A549 (cell line): ENCODE results near the gene ZNF423. TPM values are rescaled to one million over a fixed set of nuclear protein-coding genes. Genes with fewer than 3 reads are reported as not detected.

ENCODE experiments used
- ATAC-seq, 2 experiments: fragments of 200-7000 bp in 1 of 2; fragments of >200 bp in 1 of 2; cut with Nextera tagmentation in 1 of 2; cut with Tn5 transposase in 1 of 2; 3 replicates each; pipeline versions ENCODE4 v1.8.0 to v1.9.1; 2018 to 2020; ENCODE audit warnings: mild to moderate bottlenecking in 1 of 2, moderate library complexity in 1 of 2
- CTCF ChIA-PET: fragments of 300-600 bp; sonication (Branson Sonifier 250); formaldehyde crosslinking; extraction: SDS; loops from one replicate; lab custom pipeline; 2021; ENCODE audit warnings: antibody characterized with exemption, inconsistent platforms; lab: Yijun Ruan, JAX
- POLR2A ChIA-PET: fragments of 350-600 bp; formaldehyde crosslinking; extraction: SDS; loops from one replicate; lab custom pipeline; 2021; ENCODE audit warnings: antibody characterized with exemption, inconsistent platforms; lab: Yijun Ruan, JAX
- DNase-seq, 2 experiments: peaks; one replicate each; pipeline versions ENCODE4 v3.0.0 to v3.0.0-alpha.2; 2011 to 2016; ENCODE audit warnings: low read depth in 1 of 2, low spot score in 1 of 2
- FAIRE-seq: peaks from 2 replicates; lab custom pipeline; 2011; peaks lifted over from hg19 to GRCh38; lab: Jason Lieb, UNC
- H3K27ac ChIP-seq, 2 experiments: fragments of >200 bp; sonication (Bioruptor Twin); formaldehyde crosslinking; 3 replicates each; pipeline ENCODE4 v1.5.1; 2016 to 2017
- H3K4me1 ChIP-seq: fragments of >200 bp; sonication (Bioruptor Twin); formaldehyde crosslinking; 3 replicates; pipeline ENCODE4 v1.6.1; 2016
- H3K4me2 ChIP-seq: fragments of >200 bp; sonication (Bioruptor Twin); formaldehyde crosslinking; 3 replicates; pipeline ENCODE4 v1.6.1; 2016
- H3K4me3 ChIP-seq: fragments of >200 bp; sonication (Bioruptor Twin); formaldehyde crosslinking; 3 replicates; pipeline ENCODE4 v1.5.1; 2016
- H3K9me3 ChIP-seq: fragments of >200 bp; sonication (Bioruptor Twin); formaldehyde crosslinking; 3 replicates; pipeline ENCODE4 v1.6.1; 2016
- BHLHE40 ChIP-seq: IDR thresholded peaks from 2 replicates; pipeline ENCODE4 v1.6.1; 2012; ENCODE audit warnings: low read depth, low read length, inconsistent platforms
- EHMT2 ChIP-seq: fragments of 200-600 bp; sonication (generic); IDR thresholded peaks from 2 replicates; pipeline ENCODE4 v1.6.1; 2016; ENCODE audit warnings: antibody characterized with exemption, low read depth, mild to moderate bottlenecking, moderate library complexity
- FOSB ChIP-seq: fragments of 250-450 bp; sonication (Bioruptor Pico); IDR thresholded peaks from 2 replicates; pipeline ENCODE4 v1.5.0; 2020; ENCODE audit warnings: mild to moderate bottlenecking, moderate library complexity
- FOSL2 ChIP-seq, 2 experiments: fragments of 450-650 bp in 1 of 2; fragments of >200 bp in 1 of 2; sonication (Bioruptor Twin) in 1 of 2; formaldehyde crosslinking; IDR thresholded peaks; 2 replicates each; pipeline versions ENCODE4 v1.5.0 to v1.6.1; 2016 to 2020; ENCODE audit warnings: mild to moderate bottlenecking in 1 of 2, moderate library complexity in 1 of 2
- GATA3 ChIP-seq: IDR thresholded peaks from 2 replicates; pipeline ENCODE4 v1.6.1; 2012; ENCODE audit warnings: borderline replicate concordance
- HMGXB4 ChIP-seq: fragments of 250-450 bp; sonication (Bioruptor Pico); IDR thresholded peaks from 2 replicates; pipeline ENCODE4 v1.5.0; 2021; ENCODE audit warnings: mild to moderate bottlenecking, moderate library complexity, borderline replicate concordance
- HOXA7 ChIP-seq: fragments of 250-450 bp; sonication (Bioruptor Pico); IDR thresholded peaks from 2 replicates; pipeline ENCODE4 v1.5.0; 2020; ENCODE audit warnings: mild to moderate bottlenecking, moderate library complexity
- JUN ChIP-seq, 2 experiments: fragments of >200 bp; sonication (Bioruptor Twin); formaldehyde crosslinking; IDR thresholded peaks; 2 replicates in 1 of 2; 3 replicates in 1 of 2; pipeline ENCODE4 v1.6.1; 2016 to 2017
- JUNB ChIP-seq: fragments of >200 bp; sonication (Bioruptor Twin); formaldehyde crosslinking; IDR thresholded peaks from 2 replicates; pipeline ENCODE4 v1.6.1; 2016
- KDM1A ChIP-seq: fragments of 200-600 bp; sonication (generic); IDR thresholded peaks from 2 replicates; pipeline ENCODE4 v1.6.1; 2016; ENCODE audit warnings: low read depth, mild to moderate bottlenecking
- POLR2A ChIP-seq: IDR thresholded peaks from 2 replicates; pipeline ENCODE4 v1.6.1; 2012; ENCODE audit warnings: mild to moderate bottlenecking, low read length
- POLR2AphosphoS2 ChIP-seq: conservative IDR thresholded peaks from 2 replicates; pipeline ENCODE4 v1.6.1; 2012; ENCODE audit warnings: low read length, improper control_type of control experiment, inconsistent platforms
- RARB ChIP-seq: fragments of 250-450 bp; sonication (Bioruptor Pico); IDR thresholded peaks from 2 replicates; pipeline ENCODE4 v1.8.0; 2021; ENCODE audit warnings: mild to moderate bottlenecking, moderate library complexity
- RCOR1 ChIP-seq: fragments of 150-350 bp; IDR thresholded peaks from 2 replicates; pipeline ENCODE4 v1.6.1; 2014; ENCODE audit warnings: antibody characterized with exemption, low read length, low read depth
- RFX5 ChIP-seq: fragments of 450-650 bp; IDR thresholded peaks from 2 replicates; pipeline ENCODE4 v1.7.1; 2014; ENCODE audit warnings: antibody characterized with exemption, mild to moderate bottlenecking, moderate library complexity
- SMC3 ChIP-seq: fragments of >200 bp; sonication (Bioruptor Twin); formaldehyde crosslinking; IDR thresholded peaks from 3 replicates; pipeline ENCODE4 v1.6.1; 2018; ENCODE audit warnings: inconsistent platforms
- TFCP2L1 ChIP-seq: fragments of 250-450 bp; sonication (Bioruptor Pico); IDR thresholded peaks from 2 replicates; pipeline ENCODE4 v1.5.0; 2021; ENCODE audit warnings: mild to moderate bottlenecking
- ZFP36 ChIP-seq: fragments of 450-650 bp; IDR thresholded peaks from 2 replicates; pipeline ENCODE4 v1.6.1; 2014; ENCODE audit warnings: borderline replicate concordance; ENCODE audit not compliant: partially characterized antibody
- WGBS: methylation state at CpG from one replicate; pipeline ENCODE4 v1.1.6; 2017; ENCODE audit errors: missing lambda C conversion rate; 5-methylcytosine and 5-hydroxymethylcytosine counted together
- polyA plus RNA-seq, 4 experiments: library from polyadenylated mRNA; depleted of rRNA in 3 of 4; stranded (reverse); fragments of >200 nt; fragmentation: RNase III in 1 of 4; extraction: RNeasy Plus Mini Kit Qiagen cat#74134 plus additional on column Dnase treatment in 1 of 4; gene quantifications; 2 replicates in 3 of 4; 3 replicates in 1 of 4; pipeline ENCODE4 v1.2.3, GENCODE V29; 2011 to 2017
- TF ChIP-seq, protein P1 (sequence below): fragments of 150-350 bp; IDR thresholded peaks from 2 replicates; pipeline ENCODE4 v1.6.1; 2014; ENCODE audit warnings: low read depth, mild to moderate bottlenecking, low read length
- TF ChIP-seq, protein P2 (sequence below): fragments of 450-650 bp; IDR thresholded peaks from 2 replicates; pipeline ENCODE4 v1.6.1; 2014; ENCODE audit warnings: antibody characterized with exemption
- TF ChIP-seq, protein P3 (sequence below): fragments of >200 bp; sonication (Bioruptor Twin); formaldehyde crosslinking; IDR thresholded peaks from 3 replicates; pipeline ENCODE4 v1.6.1; 2016

The ZNF423 gene
- polyA plus RNA-seq, 2 of the 4 experiments (the other 2 are of a cell fraction) = 0.04 to 0.10 TPM

DNA sequence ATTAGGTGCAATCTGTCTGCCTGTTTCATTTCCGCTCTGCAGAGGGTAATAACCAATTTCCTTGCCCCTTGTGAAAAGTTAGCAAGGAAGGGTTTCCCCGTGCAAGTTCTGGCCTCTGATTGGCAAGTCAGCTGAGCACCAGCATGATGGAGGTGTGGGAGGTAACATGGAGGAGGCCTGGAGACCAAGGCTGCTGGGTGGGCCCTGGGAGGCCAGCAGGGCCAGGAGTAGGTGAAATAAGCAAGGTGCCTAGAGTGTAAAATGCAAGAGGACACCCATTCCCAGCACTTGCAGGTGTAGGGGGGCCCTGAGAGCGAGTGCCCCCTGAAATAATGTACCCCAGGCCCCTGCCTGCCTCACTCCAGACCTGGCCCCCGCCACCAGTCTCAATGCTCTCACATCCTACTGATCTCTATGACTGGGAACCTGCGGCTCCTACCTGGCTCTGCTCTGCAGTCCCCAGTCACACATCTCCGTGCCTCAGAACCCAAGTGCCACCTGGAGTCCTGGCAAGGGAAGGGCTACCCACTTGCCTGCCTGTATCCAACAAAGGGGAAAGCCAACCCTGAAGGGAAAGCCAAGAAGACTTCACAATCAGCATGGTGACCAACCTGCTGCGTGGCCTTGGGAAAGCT is 366.1 kb downstream of the ZNF423 start (continued):
- TF ChIP-seq HOXA7 (CRISPR knock-in tag) = no peak
- TF ChIP-seq, protein P1, sequence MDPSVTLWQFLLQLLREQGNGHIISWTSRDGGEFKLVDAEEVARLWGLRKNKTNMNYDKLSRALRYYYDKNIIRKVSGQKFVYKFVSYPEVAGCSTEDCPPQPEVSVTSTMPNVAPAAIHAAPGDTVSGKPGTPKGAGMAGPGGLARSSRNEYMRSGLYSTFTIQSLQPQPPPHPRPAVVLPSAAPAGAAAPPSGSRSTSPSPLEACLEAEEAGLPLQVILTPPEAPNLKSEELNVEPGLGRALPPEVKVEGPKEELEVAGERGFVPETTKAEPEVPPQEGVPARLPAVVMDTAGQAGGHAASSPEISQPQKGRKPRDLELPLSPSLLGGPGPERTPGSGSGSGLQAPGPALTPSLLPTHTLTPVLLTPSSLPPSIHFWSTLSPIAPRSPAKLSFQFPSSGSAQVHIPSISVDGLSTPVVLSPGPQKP = no peak
- no peak for TF ChIP-seq POLR2AphosphoS2
- TF ChIP-seq POLR2A = no peak
- no peak for TF ChIP-seq FOSB (CRISPR knock-in tag)
- TF ChIP-seq RFX5 = no peak
- TF ChIP-seq EHMT2 = no peak
- TF ChIP-seq RCOR1 = no peak
- no peak for TF ChIP-seq JUNB

DNA sequence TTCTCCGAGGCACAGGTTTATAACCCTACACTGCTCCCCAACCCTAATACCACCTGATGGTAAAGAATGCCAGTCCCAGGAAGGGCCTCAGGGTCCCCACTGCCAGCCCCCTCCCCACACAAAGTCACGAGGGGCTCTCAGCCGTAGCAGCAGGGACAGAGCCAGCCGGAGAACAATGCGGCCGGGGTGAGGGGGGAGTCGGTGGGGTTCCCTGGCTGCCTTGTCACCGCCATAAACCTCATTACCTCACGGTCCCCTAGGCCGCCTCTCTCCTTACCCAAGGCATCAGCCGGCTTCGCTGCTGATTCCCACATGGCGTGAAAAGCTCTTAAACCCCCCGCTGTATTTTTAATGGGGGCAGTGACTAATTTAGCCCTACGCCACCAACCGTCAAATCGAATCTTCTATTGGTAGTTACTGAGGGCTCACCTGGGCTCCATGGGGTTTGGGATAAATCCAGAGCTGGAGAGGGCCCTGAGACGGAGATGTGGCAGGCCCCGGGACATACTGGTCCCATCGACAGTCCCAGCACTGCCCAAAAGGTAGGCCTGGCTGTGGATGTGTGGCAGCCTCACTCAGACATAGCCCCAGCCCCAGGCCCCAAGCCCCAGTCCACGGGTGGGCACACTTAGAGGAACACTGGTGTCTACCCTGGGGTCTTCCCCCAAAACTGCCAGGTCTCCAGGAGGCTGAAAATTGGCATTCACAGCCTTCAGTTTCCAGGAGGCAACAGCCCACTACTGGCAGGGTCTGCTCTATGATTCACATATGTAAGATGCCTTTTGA is 367.0 kb downstream of the ZNF423 start:
- Histone ChIP-seq H3K27ac (no peak overlapping the region), H3K4me3 (no peak overlapping the region), H3K9me3 (no peaks in the 10 kb centered on the region), H3K4me1 (no peaks in the 10 kb centered on the region), H3K4me2 (no peak overlapping the region)
- POLR2A ChIA-PET = no interaction called here
- FAIRE-seq = no peak
- ATAC-seq = no peak
- no peak for TF ChIP-seq GATA3
- no peak for TF ChIP-seq ZFP36
- TF ChIP-seq KDM1A = no peak
- no peak for TF ChIP-seq JUN (IDR thresholded peaks at IDR 0.05)
- TF ChIP-seq HMGXB4 (CRISPR knock-in tag) = no peak
- no peak for TF ChIP-seq BHLHE40
- TF ChIP-seq, protein P2, sequence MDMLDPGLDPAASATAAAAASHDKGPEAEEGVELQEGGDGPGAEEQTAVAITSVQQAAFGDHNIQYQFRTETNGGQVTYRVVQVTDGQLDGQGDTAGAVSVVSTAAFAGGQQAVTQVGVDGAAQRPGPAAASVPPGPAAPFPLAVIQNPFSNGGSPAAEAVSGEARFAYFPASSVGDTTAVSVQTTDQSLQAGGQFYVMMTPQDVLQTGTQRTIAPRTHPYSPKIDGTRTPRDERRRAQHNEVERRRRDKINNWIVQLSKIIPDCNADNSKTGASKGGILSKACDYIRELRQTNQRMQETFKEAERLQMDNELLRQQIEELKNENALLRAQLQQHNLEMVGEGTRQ = no peak
- no peak for TF ChIP-seq FOSL2 (IDR thresholded peaks at IDR 0.05)
- TF ChIP-seq FOSL2 (CRISPR knock-in tag; IDR thresholded peaks at IDR 0.05) = no peak
- WGBS = 55% methylated on average over 18 of the region's 21 CpGs
- CTCF ChIA-PET = interaction anchor here (1.3 kb wide), 1 partner anchor 369 kb away, joined by 3 read pairs; no protein-coding TSS in a partner anchor
- no peak for DNase-seq

DNA sequence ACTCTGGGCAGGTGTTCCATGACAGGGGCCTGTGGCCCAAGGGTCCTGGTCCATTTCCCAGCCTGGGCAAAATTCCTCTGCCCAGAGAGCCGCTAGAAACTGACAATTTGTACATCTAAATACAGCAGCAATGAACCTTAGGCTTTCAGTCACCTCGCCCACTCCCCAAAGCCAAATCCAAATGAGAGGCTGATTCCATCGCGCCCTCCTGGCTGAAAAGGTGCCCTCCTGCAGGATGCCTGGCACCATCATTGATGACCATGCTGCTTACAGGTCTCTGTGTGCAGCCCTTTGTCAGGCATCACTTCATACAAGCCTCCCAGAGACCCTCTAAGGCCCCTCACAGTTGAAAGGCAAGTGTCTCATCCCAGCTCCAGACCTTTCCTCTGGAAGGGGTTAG is 367.6 kb downstream of the ZNF423 start:
- TF ChIP-seq, protein P3, sequence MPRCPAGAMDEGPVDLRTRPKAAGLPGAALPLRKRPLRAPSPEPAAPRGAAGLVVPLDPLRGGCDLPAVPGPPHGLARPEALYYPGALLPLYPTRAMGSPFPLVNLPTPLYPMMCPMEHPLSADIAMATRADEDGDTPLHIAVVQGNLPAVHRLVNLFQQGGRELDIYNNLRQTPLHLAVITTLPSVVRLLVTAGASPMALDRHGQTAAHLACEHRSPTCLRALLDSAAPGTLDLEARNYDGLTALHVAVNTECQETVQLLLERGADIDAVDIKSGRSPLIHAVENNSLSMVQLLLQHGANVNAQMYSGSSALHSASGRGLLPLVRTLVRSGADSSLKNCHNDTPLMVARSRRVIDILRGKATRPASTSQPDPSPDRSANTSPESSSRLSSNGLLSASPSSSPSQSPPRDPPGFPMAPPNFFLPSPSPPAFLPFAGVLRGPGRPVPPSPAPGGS = no peak
- TF ChIP-seq HOXA7 (CRISPR knock-in tag) (no peak), FOSL2 (IDR thresholded peaks at IDR 0.05) (no peak), FOSL2 (CRISPR knock-in tag; IDR thresholded peaks at IDR 0.05) (no peak), RARB (CRISPR knock-in tag) (no peak), KDM1A (no peak), EHMT2 (no peak), TFCP2L1 (CRISPR knock-in tag) (no peak), SMC3 (no peak)
- TF ChIP-seq, all 56 proteins: peak for 0
- no peaks in the 10 kb centered on the region for H3K4me1 ChIP-seq
- ATAC-seq = no peak
- no peaks in the 10 kb centered on the region for H3K9me3 ChIP-seq
- no peak overlapping the region for H3K27ac ChIP-seq
- DNase-seq = no peak
- CTCF ChIA-PET = interaction anchor here (1.3 kb wide), 1 partner anchor 369 kb away, joined by 3 read pairs; no protein-coding TSS in a partner anchor
- POLR2A ChIA-PET = no interaction called here
- FAIRE-seq = no peak
- WGBS = 53% methylated on average over 4 of the region's 4 CpGs
- no peak overlapping the region for H3K4me3 ChIP-seq
- no peak overlapping the region for H3K4me2 ChIP-seq
